Iris pigment epithelial cell (primary cell): ENCODE data around the gene SEC16A.

ENCODE experiments used
- DNase-seq: peaks from one replicate; pipeline ENCODE4 v3.0.0-alpha.2; 2011; ENCODE audit warnings: low read depth

SEC16A gene

GRCh38 chr9:136502196-136502595 lies 19.4 kb upstream of the SEC16A start:
- DNase-seq = no peak

- DNase-seq = no peak
These were observed 18.8 kb upstream of the SEC16A start for GRCh38 chr9:136501686-136502085.

GRCh38 chr9:136499935-136500910 lies 17.4 kb upstream of the SEC16A start:
- no peak for DNase-seq

- no peak for DNase-seq
These were observed 16.5 kb upstream of the SEC16A start for GRCh38 chr9:136499071-136499934.

- DNase-seq = no peak
These were observed 15.3 kb upstream of the SEC16A start for GRCh38 chr9:136497916-136498695.

- DNase-seq = no peak
These were observed 14.2 kb upstream of the SEC16A start for GRCh38 chr9:136496801-136497620.

GRCh38 chr9:136496181-136496580 lies 13.3 kb upstream of the SEC16A start:
- DNase-seq = no peak

- no peak for DNase-seq
These were observed 12.5 kb upstream of the SEC16A start for GRCh38 chr9:136495238-136495800.

- peak; percentile 16 for DNase-seq
These were observed 11.8 kb upstream of the SEC16A start for GRCh38 chr9:136494531-136495215.

GRCh38 chr9:136494012-136494411 lies 11.2 kb upstream of the SEC16A start:
- no peak for DNase-seq

GRCh38 chr9:136493567-136493971 lies 10.7 kb upstream of the SEC16A start:
- DNase-seq = no peak

GRCh38 chr9:136492978-136493522 lies 10.2 kb upstream of the SEC16A start:
- no peak for DNase-seq

- DNase-seq = no peak
These were observed 6.9 kb upstream of the SEC16A start for GRCh38 chr9:136489731-136490130.

GRCh38 chr9:136488247-136489214 lies 5.7 kb upstream of the SEC16A start:
- peak; percentile 9 for DNase-seq

- DNase-seq = no peak
These were observed 4.8 kb upstream of the SEC16A start for GRCh38 chr9:136487672-136488071.

GRCh38 chr9:136486823-136487620 lies 4.2 kb upstream of the SEC16A start:
- no peak for DNase-seq

- no peak for DNase-seq
These were observed 3.3 kb upstream of the SEC16A start for GRCh38 chr9:136486131-136486530.
